DMS79 (cell line): Measurements from ENCODE around the gene KHK.
A peak's percentile ranks its signal among the peaks of the same experiment; 100 is the strongest.
"Not testable (repeated sequence)": the region's sequence is repeated elsewhere in the genome, so short reads cannot be mapped to it uniquely, and the experiment has no call there.

Source experiments
- DNase-seq: peaks from one replicate; lab custom pipeline; 2025; lab: John Stamatoyannopoulos, UW

Gene KHK

DNA sequence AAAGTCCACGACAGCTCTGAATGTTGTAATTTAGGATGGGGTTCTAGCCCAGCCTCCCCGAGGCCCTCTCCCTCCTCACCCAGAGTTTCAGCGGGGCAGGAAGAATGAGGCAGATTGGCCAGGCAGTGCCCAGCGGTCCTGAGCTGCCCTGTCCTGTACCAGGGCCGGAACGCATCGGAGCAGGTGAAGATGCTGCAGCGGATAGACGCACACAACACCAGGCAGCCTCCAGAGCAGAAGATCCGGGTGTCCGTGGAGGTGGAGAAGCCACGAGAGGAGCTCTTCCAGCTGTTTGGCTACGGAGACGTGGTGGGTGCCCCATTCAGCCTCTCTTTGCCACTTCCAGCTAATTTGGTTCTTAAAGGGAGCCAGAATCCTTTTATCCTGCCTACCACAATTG, 10.8 kb downstream of the KHK start:
- DNase-seq, result no peak

DNA sequence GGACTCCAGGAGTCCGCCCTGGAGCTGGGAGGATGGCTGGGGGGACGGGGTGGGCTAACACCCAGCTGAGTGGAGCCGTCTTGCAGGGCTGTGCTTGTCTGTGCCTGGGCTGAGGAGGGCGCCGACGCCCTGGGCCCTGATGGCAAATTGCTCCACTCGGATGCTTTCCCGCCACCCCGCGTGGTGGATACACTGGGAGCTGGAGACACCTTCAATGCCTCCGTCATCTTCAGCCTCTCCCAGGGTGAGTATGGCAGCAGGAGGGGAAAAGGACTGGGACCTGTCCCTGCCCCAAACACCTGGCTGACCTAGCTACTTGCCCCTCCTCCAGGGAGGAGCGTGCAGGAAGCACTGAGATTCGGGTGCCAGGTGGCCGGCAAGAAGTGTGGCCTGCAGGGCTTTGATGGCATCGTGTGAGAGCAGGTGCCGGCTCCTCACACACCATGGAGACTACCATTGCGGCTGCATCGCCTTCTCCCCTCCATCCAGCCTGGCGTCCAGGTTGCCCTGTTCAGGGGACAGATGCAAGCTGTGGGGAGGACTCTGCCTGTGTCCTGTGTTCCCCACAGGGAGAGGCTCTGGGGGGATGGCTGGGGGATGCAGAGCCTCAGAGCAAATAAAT, 12.9 kb downstream of the KHK start:
- no peak for DNase-seq

DNA sequence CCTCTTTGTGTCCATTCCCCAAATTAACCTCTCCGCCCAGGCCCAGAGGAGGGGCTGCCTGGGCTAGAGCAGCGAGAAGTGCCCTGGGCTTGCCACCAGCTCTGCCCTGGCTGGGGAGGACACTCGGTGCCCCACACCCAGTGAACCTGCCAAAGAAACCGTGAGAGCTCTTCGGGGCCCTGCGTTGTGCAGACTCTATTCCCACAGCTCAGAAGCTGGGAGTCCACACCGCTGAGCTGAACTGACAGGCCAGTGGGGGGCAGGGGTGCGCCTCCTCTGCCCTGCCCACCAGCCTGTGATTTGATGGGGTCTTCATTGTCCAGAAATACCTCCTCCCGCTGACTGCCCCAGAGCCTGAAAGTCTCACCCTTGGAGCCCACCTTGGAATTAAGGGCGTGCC, 13.5 kb downstream of the KHK start:
- no peak for DNase-seq

DNA sequence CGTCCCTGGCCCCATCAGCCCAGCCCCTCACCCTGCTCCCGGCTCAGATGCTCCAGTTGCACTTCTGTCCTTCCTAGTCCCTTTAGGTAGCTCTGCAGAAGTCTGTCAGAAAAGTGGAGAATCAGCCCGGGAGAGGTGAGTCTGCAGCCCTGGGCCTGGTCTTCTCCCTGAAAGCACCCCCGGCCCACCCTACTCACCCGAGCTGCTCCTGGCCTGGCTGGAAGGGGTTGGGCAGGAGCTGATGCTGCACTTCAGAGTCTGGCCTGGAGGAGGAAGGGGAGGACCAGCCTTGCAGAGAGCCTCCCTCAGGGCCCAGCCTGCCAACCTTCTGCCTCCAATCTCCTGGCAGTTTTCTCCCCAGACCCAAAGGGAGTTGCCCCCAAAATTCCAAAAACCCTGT, 15.8 kb downstream of the KHK start:
- no peak for DNase-seq

DNA sequence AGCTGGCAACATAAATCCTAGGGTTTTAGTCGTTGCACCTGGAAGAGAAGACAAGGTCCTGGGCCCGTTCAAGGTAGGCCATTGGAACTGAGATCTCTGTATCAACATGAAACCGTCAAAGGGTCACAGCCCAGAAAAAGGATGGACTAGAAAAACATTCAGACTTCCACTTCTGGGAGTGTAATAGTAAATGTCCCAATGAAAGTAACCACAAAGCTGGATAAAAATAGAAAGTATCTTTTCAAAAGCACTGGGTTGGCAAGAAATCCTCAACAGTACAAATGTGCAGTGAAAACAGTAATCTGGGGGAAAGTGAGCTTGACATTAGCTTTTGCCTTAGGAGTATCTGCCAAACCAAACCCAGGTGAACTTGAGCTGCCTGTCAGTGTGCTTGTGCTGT, 19.4 kb downstream of the KHK start:
- no peak for DNase-seq

DNA sequence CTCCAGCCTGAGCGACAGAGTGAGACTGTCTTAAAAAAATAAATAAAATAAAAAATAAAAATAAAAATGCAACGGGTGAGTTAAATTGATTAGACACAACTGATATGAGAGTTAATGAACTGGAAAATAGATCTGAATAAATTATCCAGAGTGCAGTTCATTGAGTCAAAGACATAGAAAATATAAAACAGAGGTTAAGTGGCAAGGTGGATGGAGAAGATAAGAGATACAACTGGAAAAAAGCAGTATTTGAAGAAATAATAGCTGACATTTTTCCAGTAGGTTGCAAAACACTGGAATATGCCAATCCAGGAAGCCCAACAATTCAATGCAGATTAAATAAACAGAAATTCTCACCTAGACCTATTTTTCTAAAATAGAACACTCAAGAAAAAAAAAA, 21.6 kb downstream of the KHK start:
- DNase-seq, result no peak

DNA sequence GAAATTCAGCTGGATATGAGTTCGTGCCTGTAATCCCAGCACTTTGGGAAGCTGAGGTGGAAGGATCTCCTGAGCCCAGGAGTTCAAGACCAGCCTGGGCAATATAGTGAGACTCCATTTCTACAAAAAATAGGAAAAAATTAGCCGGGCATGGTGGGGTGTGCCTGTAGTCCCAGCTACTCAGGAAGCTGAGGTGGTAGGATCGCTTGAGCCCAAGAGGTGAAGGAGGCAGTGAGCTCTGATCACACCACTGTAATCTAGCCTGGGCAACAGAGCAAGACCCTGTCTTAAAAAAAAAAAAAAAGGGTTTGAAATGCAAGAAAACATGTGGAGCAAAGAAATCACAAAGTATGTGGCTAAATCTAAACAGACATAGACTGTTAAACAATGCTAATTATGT, 22.5 kb downstream of the KHK start:
- DNase-seq, result no peak

DNA sequence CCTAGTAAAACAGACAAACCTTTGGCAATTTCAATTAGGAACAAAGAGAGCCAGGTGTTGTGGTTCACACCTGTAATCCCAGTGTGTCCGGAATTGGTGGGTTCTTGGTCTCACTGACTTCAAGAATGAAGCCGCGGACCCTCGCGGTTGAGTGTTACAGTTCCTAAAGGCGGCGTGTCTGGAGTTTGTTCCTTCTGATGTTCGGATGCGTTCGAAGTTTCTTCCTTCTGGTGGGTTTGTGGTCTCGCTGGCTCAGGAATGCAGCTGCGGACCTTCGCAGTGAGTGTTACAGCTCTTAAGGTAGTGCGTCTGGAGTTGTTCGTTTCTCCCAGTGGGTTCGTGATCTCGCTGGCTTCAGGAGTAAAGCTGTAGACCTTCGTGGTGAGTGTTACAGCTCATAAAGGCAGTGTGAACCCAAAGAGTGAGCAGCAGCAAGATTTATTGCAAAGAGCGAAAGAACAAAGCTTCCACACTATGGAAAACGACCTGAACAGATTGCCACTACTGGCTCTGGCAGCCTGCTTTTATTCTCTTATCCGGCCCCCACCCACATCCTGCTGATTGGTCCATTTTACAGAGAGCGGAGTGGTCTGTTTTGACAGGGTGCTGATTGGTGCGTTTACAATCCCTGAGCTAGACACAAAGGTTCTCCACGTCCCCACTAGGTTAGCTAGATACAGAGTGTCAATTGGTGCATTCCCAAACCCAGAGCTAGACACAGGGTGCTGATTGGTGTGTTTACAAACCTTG, 24.2 kb downstream of the KHK start:
- DNase-seq, result not testable (repeated sequence)

DNA sequence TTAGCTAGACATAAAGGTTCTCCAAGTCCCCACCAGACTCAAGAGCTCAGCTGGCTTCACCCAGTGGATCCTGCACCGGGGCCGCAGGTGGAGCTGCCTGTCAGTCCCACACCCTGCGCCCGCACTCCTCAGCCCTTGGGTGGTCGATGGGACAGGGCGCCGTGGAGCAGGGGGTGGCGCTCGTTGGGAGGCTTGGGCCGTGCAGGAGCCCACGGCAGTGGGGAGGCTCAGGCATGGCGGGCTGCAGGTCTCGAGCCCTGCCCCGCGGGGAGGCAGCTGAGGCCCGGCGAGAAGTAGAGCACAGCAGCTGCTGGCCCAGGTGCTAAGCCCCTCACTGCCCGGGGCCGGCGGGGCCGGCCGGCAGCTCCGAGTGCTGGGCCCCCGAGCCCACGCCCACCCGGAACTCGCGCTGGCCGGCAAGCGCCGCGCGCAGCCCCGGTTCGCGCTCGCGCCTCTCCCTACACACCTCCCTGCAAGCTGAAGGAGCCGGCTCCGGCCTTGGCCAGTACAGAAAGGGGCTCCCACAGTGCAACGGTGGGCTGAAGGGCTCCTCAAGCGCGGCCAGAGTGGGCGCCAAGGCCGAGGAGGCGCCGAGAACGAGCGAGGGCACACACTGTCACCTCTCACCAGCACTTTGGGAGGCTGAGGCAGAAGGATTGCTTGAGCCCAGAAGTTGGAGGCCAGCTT, 25.0 kb downstream of the KHK start:
- DNase-seq, result not testable (repeated sequence)

DNA sequence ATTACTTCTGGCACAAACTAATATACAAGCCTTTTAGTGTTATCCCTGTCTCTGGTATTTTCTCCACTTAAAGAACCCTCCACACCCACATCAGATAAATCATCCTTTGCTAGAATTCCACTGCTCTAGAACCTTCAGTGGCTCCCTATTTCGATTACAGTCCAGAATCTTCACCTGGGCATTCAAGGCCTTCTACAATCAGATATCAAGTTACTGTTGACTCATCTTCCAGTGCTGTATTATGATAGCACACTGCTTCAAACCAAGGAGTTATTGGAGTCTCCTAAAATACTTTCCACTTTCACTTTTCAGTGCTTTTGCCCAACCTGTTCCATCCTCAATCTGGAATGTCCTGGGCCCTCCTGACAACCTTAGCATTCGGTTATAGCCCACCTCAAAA, 28.9 kb downstream of the KHK start:
- no peak for DNase-seq

DNA sequence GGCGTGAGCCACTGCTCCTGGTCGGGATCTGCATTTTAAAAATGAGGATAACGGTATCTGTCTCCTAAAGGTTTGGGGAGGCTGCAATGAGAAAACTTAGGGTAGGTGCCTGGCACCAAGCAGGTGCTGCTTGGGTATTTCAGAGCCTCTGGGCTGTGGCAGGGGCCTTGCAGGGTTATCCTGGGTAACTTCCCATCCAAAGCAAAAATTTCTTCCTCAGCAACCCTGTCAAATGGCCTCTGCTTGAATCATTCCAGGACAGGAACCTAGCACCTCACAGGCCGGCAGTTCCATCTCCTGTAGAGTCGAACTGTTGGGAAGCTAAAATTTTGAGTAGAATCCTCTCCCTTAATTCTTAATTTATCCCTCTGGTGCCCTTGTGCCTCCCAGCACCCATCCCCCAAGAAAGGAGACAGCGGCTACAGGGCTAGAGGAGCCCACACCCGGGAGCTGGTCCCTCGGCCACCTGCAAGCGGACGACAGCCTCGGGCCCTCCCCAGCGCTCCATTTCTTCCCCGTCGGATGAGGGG, 31.5 kb downstream of the KHK start:
- DNase-seq, result no peak

DNA sequence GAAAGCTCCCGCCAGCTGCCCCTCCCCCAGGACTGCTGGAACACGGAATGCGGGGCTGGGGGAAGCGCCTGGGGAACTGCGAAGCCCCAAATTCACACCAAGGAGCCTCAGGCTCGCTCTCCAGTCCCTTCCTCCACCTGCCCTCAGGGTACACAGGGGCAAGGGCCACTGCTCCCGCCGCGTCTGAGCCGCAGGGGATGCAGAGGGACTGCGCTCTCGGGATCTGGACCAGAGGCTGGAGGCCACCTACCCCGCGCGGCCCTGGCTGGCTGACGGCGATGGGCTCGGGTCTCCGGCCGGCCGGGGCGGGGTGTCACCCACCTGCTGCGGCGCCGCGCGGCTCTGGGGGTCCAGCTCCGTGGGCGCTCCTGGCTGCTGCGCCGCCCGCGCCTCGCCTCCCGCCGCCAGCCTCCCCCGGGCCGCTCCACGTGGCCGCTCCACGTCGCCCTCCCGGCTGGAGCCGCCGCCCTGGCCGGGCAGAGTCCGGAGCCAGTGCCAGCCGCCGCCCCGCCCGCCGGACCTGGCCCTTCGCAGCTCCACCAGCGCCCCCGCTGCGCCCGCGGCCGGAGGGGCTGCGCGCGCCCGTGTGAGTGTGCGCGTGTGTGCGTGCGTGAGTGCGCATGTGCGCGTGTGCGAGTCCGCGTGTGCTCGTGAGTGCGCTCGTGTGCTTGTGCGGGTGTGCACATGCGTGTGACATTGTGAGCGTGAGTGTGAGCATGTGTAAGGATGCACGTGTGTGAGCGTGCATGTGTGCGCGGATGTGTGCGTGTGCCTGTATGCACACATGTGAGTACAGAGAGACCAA, 32.2 kb downstream of the KHK start, which contains the start of gene CGREF1:
Gene CGREF1, minus strand, starts transcription at position 604 of the 805 bp plus-strand sequence. CDS start 14,762 bp downstream, outside the sequence.
- no peak for DNase-seq

DNA sequence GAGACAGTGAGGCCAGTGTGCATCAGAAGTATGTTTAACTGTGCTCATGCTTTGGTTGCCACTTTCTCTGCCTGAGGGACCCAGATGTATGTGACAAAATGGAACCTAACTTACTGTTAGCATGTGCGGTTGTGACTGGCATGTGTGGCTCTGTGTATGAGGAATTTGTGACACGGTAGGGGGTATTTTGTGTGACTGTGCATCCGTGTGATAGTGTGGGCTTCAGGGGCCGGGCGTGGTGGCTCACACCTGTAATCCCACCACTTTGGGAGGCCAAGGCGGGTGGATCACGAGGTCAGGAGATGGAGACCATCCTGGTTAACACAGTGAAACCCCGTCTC, 32.7 kb downstream of the KHK start:
- DNase-seq, result not testable (repeated sequence)

DNA sequence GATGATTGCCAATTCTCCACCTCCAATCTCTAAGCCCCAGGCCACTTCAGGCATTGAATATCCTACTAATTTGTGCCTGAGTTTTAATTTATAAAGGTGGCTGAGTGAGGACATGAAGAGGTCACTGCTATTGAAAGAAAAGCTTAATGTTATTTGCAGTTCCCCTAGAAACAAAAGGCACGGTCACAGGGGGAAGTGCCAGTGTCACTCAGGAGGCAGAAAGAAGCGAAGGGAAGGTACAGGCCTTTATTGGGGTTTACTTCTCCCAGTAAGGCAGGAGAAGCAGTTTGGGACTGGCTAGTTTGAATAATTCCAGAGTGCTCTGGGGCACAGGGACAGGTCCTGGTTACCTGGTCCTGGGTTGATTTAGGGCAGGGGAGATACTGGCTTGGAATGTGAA, 35.3 kb downstream of the KHK start:
- no peak for DNase-seq

DNA sequence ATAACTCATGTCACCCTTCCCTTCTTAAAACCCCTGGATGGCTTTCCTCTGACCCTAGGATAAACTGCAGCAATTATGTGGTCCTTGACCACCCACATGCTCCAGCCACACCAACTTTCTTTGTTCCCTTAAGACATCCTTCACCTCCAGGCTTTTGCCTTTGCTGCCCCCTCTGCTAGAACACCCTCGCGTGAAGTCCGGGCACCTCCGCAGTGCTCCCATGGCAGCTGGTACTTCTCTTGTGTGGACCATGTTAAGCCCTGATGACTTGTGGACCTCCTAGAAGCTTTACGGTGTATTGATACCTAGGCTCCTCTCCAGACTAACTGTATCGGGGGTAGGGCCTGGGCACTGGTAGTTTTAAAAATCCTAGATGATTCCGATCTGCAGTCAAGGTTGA, 36.2 kb downstream of the KHK start:
- DNase-seq, result no peak

DNA sequence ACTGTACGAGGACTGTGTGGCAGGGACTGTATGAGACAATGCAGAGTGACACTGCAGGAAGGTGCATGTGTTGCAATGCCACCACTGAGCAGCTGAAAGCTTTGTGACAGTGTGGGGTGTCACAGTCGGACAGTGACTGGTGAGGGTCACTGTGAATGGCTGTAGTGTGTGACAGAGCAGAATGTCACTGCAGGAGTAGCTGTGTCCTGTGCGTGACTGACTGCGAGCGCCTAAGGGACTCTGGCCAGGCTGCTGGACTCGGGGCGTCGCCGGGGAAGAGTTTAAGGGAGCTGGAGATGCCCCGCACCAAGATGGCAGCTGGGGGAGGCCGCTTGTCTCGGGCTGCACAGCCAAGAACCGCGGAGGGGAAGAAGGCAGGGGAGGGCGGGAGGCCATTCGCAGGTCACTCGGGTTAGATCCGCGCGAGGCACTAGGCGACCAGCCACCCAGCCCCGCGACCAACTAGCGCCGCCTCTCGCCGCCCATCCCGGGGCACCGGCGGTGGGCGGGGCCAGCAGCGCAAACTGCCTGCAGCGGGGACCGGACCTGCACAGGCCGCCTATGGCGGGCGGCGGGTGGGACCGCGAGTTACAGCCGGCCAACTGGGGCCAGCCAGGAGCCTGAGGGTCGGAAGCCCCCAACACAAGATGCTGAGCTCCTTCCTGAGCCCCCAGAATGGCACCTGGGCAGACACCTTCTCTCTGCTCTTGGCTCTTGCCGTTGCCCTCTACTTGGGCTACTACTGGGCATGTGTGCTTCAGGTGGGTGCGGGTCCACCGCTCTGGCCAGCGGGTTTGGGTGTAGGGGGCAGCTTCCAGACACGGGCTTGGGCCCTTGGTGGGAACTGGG, 37.0 kb downstream of the KHK start, which contains the start of gene ABHD1:
Gene ABHD1, plus strand, starts transcription at position 514 of the 849 bp plus-strand sequence. Its CDS starts 134 bp downstream, at position 648.
- peak; percentile 15 for DNase-seq

DNA sequence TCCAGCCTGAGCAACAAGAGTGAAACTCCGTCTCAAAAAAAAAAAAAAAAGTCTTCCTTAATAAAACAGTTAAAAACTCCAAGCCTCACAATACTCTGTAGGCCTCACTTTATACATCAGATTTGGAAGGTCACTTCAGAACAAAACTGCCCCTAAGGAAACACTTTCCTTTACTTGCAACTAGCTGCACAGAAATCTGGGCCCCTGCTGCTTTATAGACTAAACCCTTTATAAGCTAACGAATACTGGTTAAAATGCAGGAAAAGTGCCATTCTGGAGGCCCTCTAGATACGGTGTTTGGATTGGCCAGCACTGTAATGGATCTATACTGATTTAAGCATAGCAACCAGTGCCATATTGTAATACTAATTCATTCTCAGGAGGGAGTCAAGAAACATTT, 38.5 kb downstream of the KHK start:
- no peak for DNase-seq

DNA sequence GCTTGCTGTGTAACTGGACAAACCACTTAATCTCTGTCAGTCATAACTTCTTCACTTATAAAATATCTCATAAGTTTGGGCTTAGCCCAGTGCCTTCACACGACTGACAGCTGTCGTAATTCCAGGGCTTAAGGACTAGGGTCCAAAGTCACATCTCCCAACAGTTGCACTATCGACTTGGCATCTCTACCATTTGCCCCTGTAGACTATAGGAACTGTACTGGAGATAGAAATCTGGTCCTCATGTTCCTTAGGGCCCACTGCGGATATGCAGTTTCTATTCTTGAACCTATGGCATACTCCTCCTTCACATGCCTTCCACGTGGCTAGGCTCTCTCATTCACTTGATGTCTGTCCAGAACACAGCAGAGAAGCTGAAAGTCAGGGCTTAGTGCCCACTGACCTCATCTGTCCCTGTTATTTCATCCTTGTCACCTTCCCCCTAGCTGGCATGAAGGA, 39.7 kb downstream of the KHK start:
- no peak for DNase-seq

DNA sequence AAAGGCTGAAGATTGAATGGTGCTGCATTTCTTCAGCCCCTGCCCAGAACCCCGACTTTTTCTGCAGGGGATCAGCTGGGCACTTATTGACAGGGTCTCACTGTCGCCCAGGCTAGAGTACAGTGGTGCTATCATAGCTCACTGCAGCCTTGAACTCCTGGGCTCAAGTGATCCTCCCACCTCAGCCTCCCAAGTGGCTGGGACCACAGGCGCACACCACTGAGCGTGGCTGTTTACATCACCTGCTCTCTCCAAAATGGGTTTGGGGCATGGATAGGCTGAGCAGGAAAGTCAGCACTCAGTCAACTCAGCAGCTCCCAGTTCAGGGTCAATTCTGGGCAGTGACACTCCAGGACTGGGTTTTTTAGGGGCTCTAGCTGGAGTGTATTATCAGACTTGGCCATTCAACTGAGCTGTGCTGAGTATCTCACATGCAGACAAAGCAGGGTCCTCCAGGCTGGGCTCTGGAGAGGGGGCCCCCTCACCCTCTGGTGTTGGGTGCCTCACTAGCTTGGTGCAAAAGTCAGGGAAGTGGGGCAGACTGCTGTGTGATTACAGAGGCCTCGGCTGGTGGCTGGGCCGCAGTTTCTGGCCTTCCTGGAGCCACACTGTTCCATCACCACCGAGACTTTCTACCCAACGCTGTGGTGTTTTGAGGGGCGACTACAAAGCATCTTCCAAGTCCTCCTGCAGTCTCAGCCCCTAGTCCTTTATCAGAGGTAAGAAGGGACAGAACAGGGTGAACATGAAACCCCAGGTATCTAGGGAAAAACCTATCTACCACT, 41.5 kb downstream of the KHK start:
- no peak for DNase-seq
